H9 (cell line): Measurements from ENCODE around the gene MBNL1. TPM values are rescaled to one million over a fixed set of nuclear protein-coding genes. Genes with fewer than 3 reads are reported as not detected.

Experiments used
- DNase-seq: peaks from one replicate; pipeline ENCODE4 v3.0.0-alpha.2; 2017
- H2AFZ ChIP-seq: one replicate; pipeline ENCODE4 v1.6.1; 2013; ENCODE audit warnings: mild to moderate bottlenecking, low read length, control low read depth, moderate library complexity
- H2AK5ac ChIP-seq: 2 replicates; pipeline ENCODE4 v1.6.1; 2013; ENCODE audit warnings: low read length, control low read depth, mixed read lengths; ENCODE audit not compliant: insufficient read length
- H2BK120ac ChIP-seq: one replicate; pipeline ENCODE4 v1.6.1; 2013; ENCODE audit warnings: low read depth, mild to moderate bottlenecking, low read length, control low read depth, inconsistent platforms; ENCODE audit not compliant: poor library complexity, severe bottlenecking
- H2BK12ac ChIP-seq: 2 replicates; pipeline ENCODE4 v1.6.1; 2013; ENCODE audit warnings: low read length, control low read depth, mixed read lengths, low read depth; ENCODE audit not compliant: insufficient read length
- H2BK15ac ChIP-seq: 2 replicates; pipeline ENCODE4 v1.6.1; 2013; ENCODE audit warnings: low read depth, low read length, control low read depth
- H2BK20ac ChIP-seq: one replicate; pipeline ENCODE4 v1.6.1; 2013; ENCODE audit warnings: low read depth, mild to moderate bottlenecking, low read length, control low read depth, inconsistent platforms; ENCODE audit not compliant: poor library complexity, severe bottlenecking
- H2BK5ac ChIP-seq: 2 replicates; pipeline ENCODE4 v1.6.1; 2013; ENCODE audit warnings: low read length, control low read depth, mixed read lengths; ENCODE audit not compliant: insufficient read length
- H3K14ac ChIP-seq: 2 replicates; pipeline ENCODE4 v1.6.1; 2013; ENCODE audit warnings: low read length, control low read depth; ENCODE audit not compliant: insufficient read depth
- H3K18ac ChIP-seq: 2 replicates; pipeline ENCODE4 v1.6.1; 2013; ENCODE audit warnings: low read depth, mild to moderate bottlenecking, mixed read lengths, low read length, control low read depth; ENCODE audit not compliant: insufficient read length
- H3K23ac ChIP-seq: 2 replicates; pipeline ENCODE4 v1.6.1; 2013; ENCODE audit warnings: low read length, control low read depth, mixed read lengths, low read depth; ENCODE audit not compliant: insufficient read length
- H3K23me2 ChIP-seq: 2 replicates; pipeline ENCODE4 v1.6.1; 2013; ENCODE audit warnings: low read depth, mild to moderate bottlenecking, mixed read lengths, low read length, control low read depth; ENCODE audit not compliant: insufficient read length, poor library complexity, severe bottlenecking
- H3K27ac ChIP-seq: 2 replicates; pipeline ENCODE4 v1.5.1; 2013; ENCODE audit warnings: low read length, control low read depth, mixed read lengths, low read depth; ENCODE audit not compliant: insufficient read length
- H3K27me3 ChIP-seq: 2 replicates; pipeline ENCODE4 v1.6.1; 2013; ENCODE audit warnings: low read length, control low read depth, inconsistent platforms; ENCODE audit not compliant: insufficient read depth
- H3K4ac ChIP-seq: 2 replicates; pipeline ENCODE4 v1.6.1; 2013; ENCODE audit warnings: low read depth, mild to moderate bottlenecking, control low read depth, inconsistent platforms, low read length, moderate library complexity
- H3K4me1 ChIP-seq: 2 replicates; pipeline ENCODE4 v1.6.1; 2013; ENCODE audit warnings: low read length, control low read depth, inconsistent platforms; ENCODE audit not compliant: insufficient read depth
- H3K4me2 ChIP-seq: 2 replicates; pipeline ENCODE4 v1.6.1; 2013; ENCODE audit warnings: low read length, control low read depth, mixed read lengths; ENCODE audit not compliant: insufficient read length, insufficient read depth
- H3K56ac ChIP-seq: 2 replicates; pipeline ENCODE4 v1.6.1; 2013; ENCODE audit warnings: low read depth, mild to moderate bottlenecking, mixed read lengths, low read length, control low read depth; ENCODE audit not compliant: insufficient read length
- H3K79me1 ChIP-seq: 2 replicates; pipeline ENCODE4 v1.6.1; 2013; ENCODE audit warnings: low read depth, mild to moderate bottlenecking, moderate library complexity, low read length, control low read depth, inconsistent platforms; ENCODE audit not compliant: insufficient read depth, poor library complexity, severe bottlenecking
- H3K79me2 ChIP-seq: 2 replicates; pipeline ENCODE4 v1.6.1; 2013; ENCODE audit warnings: low read length, control low read depth, inconsistent platforms; ENCODE audit not compliant: insufficient read depth
- H3K9ac ChIP-seq: 2 replicates; pipeline ENCODE4 v1.6.1; 2013; ENCODE audit warnings: low read length, control low read depth, mixed read lengths; ENCODE audit not compliant: insufficient read length; ENCODE audit errors: extremely low read depth
- H3K9me3 ChIP-seq: one replicate; pipeline ENCODE4 v1.6.1; 2013; ENCODE audit warnings: low read depth, low read length, inconsistent platforms; ENCODE audit not compliant: control insufficient read depth
- H3T11ph ChIP-seq: one replicate; pipeline ENCODE4 v1.6.1; 2013; ENCODE audit warnings: mild to moderate bottlenecking, low read length, control low read depth, inconsistent platforms
- H4K20me1 ChIP-seq: one replicate; pipeline ENCODE4 v1.6.1; 2013; ENCODE audit not compliant: control insufficient read depth, insufficient read length, insufficient read depth
- H4K5ac ChIP-seq: 2 replicates; pipeline ENCODE4 v1.6.1; 2013; ENCODE audit warnings: low read depth, mild to moderate bottlenecking, mixed read lengths, low read length, control low read depth; ENCODE audit not compliant: insufficient read length
- H4K8ac ChIP-seq: replicated peaks from 2 replicates; pipeline ENCODE4 v1.6.1; 2013; ENCODE audit warnings: low read length, control low read depth, mixed read lengths, low read depth; ENCODE audit not compliant: insufficient read length
- H4K91ac ChIP-seq: 2 replicates; pipeline ENCODE4 v1.6.1; 2013; ENCODE audit warnings: low read depth, mild to moderate bottlenecking, moderate library complexity, mixed read lengths, low read length, control low read depth; ENCODE audit not compliant: insufficient read length
- H3K27ac Mint-ChIP-seq, 3 experiments: 2 replicates in 2 of 3; 3 replicates in 1 of 3; pipeline ENCODE4 v1.8.0; 2020 to 2021; ENCODE audit warnings: mixed read lengths in 3 of 3, mild to moderate bottlenecking in 1 of 3, moderate library complexity in 1 of 3
- H3K27me3 Mint-ChIP-seq: 2 replicates; pipeline ENCODE4 v1.8.0; 2021; ENCODE audit warnings: low read depth, mild to moderate bottlenecking, moderate library complexity, mixed read lengths
- H3K36me3 Mint-ChIP-seq, 3 experiments: 2 replicates in 2 of 3; 3 replicates in 1 of 3; pipeline ENCODE4 v1.8.0; 2020 to 2021; ENCODE audit warnings: low read depth in 3 of 3, mixed read lengths in 3 of 3; ENCODE audit not compliant: insufficient read depth in 1 of 3
- H3K4me1 Mint-ChIP-seq, 2 experiments: 2 replicates each; pipeline ENCODE4 v1.8.0; 2020; ENCODE audit warnings: mixed read lengths in 2 of 2
- H3K4me3 Mint-ChIP-seq, 2 experiments: 2 replicates in 1 of 2; 3 replicates in 1 of 2; pipeline ENCODE4 v1.8.0; 2020 to 2021; ENCODE audit warnings: mild to moderate bottlenecking in 2 of 2, mixed read lengths in 2 of 2, moderate library complexity in 1 of 2
- H3K9me3 Mint-ChIP-seq, 2 experiments: 2 replicates in 1 of 2; 3 replicates in 1 of 2; pipeline ENCODE4 v1.8.0; 2020; ENCODE audit warnings: mild to moderate bottlenecking in 2 of 2, mixed read lengths in 2 of 2, moderate library complexity in 1 of 2
- WGBS: extraction: QIAGEN DNeasy Blood & Tissue Kit; methylation state at CpG from one replicate; pipeline ENCODE4 v1.1.7; 2013; ENCODE audit warnings: missing lambda C conversion rate, low lambda C conversion rate, mixed read lengths; ENCODE audit not compliant: insufficient read length; ENCODE audit errors: extremely low coverage; 5-methylcytosine and 5-hydroxymethylcytosine counted together
- total RNA-seq: library from RNA; stranded (reverse); gene quantifications from 2 replicates; pipeline ENCODE4 v1.2.1, GENCODE V29; 2021
- TF ChIP-seq, protein P1 (sequence below): fragments of 200-600 bp; sonication (generic); conservative IDR thresholded peaks from 3 replicates; pipeline ENCODE4 v1.8.0; 2021; ENCODE audit warnings: antibody characterized with exemption, mild to moderate bottlenecking

Gene MBNL1
- total RNA-seq, 1 experiment from 2014 or later, result 14.9 TPM

GRCh38 chr3:152287898-152288576 is 19.3 kb downstream of the MBNL1 start:
- no peaks in the 10 kb centered on the region for H4K20me1 ChIP-seq
- H4K8ac ChIP-seq, result no peak overlapping the region
- no peak overlapping the region for H3K23ac ChIP-seq
- Mint-ChIP-seq H3K4me3 (no peak overlapping the region), H3K36me3 (no peaks in the 10 kb centered on the region), H3K9me3 (no peaks in the 10 kb centered on the region), H3K27ac (no peak overlapping the region), H3K27me3 (no peaks in the 10 kb centered on the region), H3K4me1 (peaks cover 10 to 12% of the 10 kb centered on the region in 2 experiments)
- no peak overlapping the region for H2BK120ac ChIP-seq
- H3K79me2 ChIP-seq, result peaks cover 2% of the 10 kb centered on the region; the same call in 1 of the 2 replicates
- no peak overlapping the region for H2BK12ac ChIP-seq
- H3K56ac ChIP-seq, result no peak overlapping the region
- H2BK15ac ChIP-seq, result no peak overlapping the region
- no peak overlapping the region for H3T11ph ChIP-seq
- TF ChIP-seq, protein P1, sequence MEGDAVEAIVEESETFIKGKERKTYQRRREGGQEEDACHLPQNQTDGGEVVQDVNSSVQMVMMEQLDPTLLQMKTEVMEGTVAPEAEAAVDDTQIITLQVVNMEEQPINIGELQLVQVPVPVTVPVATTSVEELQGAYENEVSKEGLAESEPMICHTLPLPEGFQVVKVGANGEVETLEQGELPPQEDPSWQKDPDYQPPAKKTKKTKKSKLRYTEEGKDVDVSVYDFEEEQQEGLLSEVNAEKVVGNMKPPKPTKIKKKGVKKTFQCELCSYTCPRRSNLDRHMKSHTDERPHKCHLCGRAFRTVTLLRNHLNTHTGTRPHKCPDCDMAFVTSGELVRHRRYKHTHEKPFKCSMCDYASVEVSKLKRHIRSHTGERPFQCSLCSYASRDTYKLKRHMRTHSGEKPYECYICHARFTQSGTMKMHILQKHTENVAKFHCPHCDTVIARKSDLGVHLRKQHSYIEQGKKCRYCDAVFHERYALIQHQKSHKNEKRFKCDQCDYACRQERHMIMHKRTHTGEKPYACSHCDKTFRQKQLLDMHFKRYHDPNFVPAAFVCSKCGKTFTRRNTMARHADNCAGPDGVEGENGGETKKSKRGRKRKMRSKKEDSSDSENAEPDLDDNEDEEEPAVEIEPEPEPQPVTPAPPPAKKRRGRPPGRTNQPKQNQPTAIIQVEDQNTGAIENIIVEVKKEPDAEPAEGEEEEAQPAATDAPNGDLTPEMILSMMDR, result no peak
- H3K4me2 ChIP-seq, result no peak overlapping the region
- H2BK5ac ChIP-seq, result no peak overlapping the region
- H3K4me1 ChIP-seq, result no peaks in the 10 kb centered on the region; the same call in 1 of the 2 replicates
- no peak overlapping the region for H3K9ac ChIP-seq
- no peaks in the 10 kb centered on the region for H3K9me3 ChIP-seq
- whole genome bisulfite sequencing, result no CpG with 5 or more reads among the region's 6 CpGs
- no peaks in the 10 kb centered on the region for H3K27me3 ChIP-seq
- no peak for DNase-seq
- H3K4ac ChIP-seq, result no peak overlapping the region
- H3K27ac ChIP-seq, result no peak overlapping the region
- H4K91ac ChIP-seq, result no peak overlapping the region
- H3K18ac ChIP-seq, result no peak overlapping the region
- no peak overlapping the region for H2AFZ ChIP-seq
- no peak overlapping the region for H2BK20ac ChIP-seq
- H2AK5ac ChIP-seq, result no peak overlapping the region
- no peak overlapping the region for H4K5ac ChIP-seq
- H3K79me1 ChIP-seq, result no peaks in the 10 kb centered on the region
- H3K14ac ChIP-seq, result no peak overlapping the region
- H3K23me2 ChIP-seq, result no peaks in the 10 kb centered on the region
